Mesendoderm (in vitro differentiated cells): Measurements from ENCODE around the gene GTF2F2.
A peak's percentile ranks its signal among the peaks of the same experiment; 100 is the strongest.

Experiments
- DNase-seq: peaks from one replicate; pipeline ENCODE4 v3.0.0; 2013
- H2AK5ac ChIP-seq: 2 replicates; pipeline ENCODE4 v1.6.1; 2013; ENCODE audit warnings: low read length, inconsistent platforms
- H2BK120ac ChIP-seq: 2 replicates; pipeline ENCODE4 v1.6.1; 2013; ENCODE audit warnings: low read depth, mild to moderate bottlenecking, low read length, moderate library complexity, mixed read lengths
- H2BK15ac ChIP-seq: replicated peaks from 2 replicates; pipeline ENCODE4 v1.6.1; 2013; ENCODE audit warnings: low read depth, mild to moderate bottlenecking, moderate library complexity
- H2BK5ac ChIP-seq: 2 replicates; pipeline ENCODE4 v1.6.1; 2013; ENCODE audit warnings: low read length, inconsistent platforms
- H3K18ac ChIP-seq: 2 replicates; pipeline ENCODE4 v1.6.1; 2013; ENCODE audit warnings: mild to moderate bottlenecking, low read length, mixed read lengths
- H3K23ac ChIP-seq: one replicate; pipeline ENCODE4 v1.6.1; 2013; ENCODE audit warnings: low read length
- H3K27ac ChIP-seq: 2 replicates; pipeline ENCODE4 v1.5.1; 2013; ENCODE audit warnings: low read depth, mild to moderate bottlenecking, inconsistent platforms, low read length, moderate library complexity
- H3K27me3 ChIP-seq: 2 replicates; pipeline ENCODE4 v1.6.1; 2013; ENCODE audit warnings: low read length, control low read depth, mild to moderate bottlenecking, inconsistent platforms; ENCODE audit not compliant: insufficient read depth, poor library complexity
- H3K36me3 ChIP-seq: 2 replicates; pipeline ENCODE4 v1.6.1; 2013; ENCODE audit warnings: low read length, inconsistent platforms; ENCODE audit not compliant: control insufficient read depth, insufficient read depth
- H3K4ac ChIP-seq: one replicate; pipeline ENCODE4 v1.6.1; 2013; ENCODE audit warnings: low read depth, mild to moderate bottlenecking, low read length, moderate library complexity
- H3K4me1 ChIP-seq: 2 replicates; pipeline ENCODE4 v1.6.1; 2013; ENCODE audit warnings: low read depth, low read length, inconsistent platforms; ENCODE audit not compliant: control insufficient read depth
- H3K4me2 ChIP-seq: 2 replicates; pipeline ENCODE4 v1.6.1; 2013; ENCODE audit warnings: low read length
- H3K4me3 ChIP-seq: 2 replicates; pipeline ENCODE4 v1.5.1; 2013; ENCODE audit warnings: mild to moderate bottlenecking, low read length
- H3K56ac ChIP-seq: one replicate; pipeline ENCODE4 v1.6.1; 2013; ENCODE audit warnings: low read length
- H3K79me1 ChIP-seq: 2 replicates; pipeline ENCODE4 v1.6.1; 2013; ENCODE audit warnings: low read length, inconsistent platforms
- H3K79me2 ChIP-seq: 2 replicates; pipeline ENCODE4 v1.6.1; 2013; ENCODE audit warnings: mild to moderate bottlenecking, low read length; ENCODE audit not compliant: control insufficient read depth, insufficient read depth
- H3K9ac ChIP-seq: 2 replicates; pipeline ENCODE4 v1.6.1; 2013; ENCODE audit warnings: low read length, inconsistent platforms
- H4K5ac ChIP-seq: one replicate; pipeline ENCODE4 v1.6.1; 2013; ENCODE audit warnings: low read length
- H4K8ac ChIP-seq: one replicate; pipeline ENCODE4 v1.6.1; 2013; ENCODE audit warnings: low read depth, mild to moderate bottlenecking, control low read depth, low read length, moderate library complexity
- WGBS: extraction: QIAGEN DNeasy Blood & Tissue Kit; methylation state at CpG from one replicate; pipeline ENCODE4 v1.1.7; 2013; ENCODE audit warnings: low lambda C conversion rate, missing lambda C conversion rate; ENCODE audit not compliant: insufficient coverage; ENCODE audit errors: extremely low coverage; 5-methylcytosine and 5-hydroxymethylcytosine counted together

GTF2F2 gene

DNA sequence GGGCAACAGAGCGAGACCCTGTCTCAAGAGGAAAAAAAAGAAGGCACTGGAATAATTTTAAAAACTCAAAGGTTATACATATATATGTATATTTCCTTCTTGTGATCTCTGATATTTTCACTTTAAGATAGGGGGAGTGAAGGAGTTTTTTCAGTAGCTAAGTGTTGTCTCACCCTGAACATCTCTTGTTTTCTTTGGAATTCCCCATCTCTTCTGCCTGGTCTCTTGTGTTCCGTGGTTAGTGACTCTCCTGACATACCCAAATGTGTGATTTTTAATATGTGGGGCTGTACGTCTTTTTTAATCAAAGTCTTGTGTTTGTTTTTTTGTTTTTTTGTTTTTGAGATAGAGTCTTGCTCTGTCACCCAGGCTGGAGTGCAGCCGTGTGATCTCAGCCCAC lies 95.9 kb downstream of the GTF2F2 start:
- Histone ChIP-seq H3K79me2 (no peaks in the 10 kb centered on the region), H2BK5ac (no peak overlapping the region), H3K4ac (no peak overlapping the region), H2BK15ac (no peak overlapping the region), H3K27me3 (no peaks in the 10 kb centered on the region), H2AK5ac (no peak overlapping the region), H3K4me3 (no peak overlapping the region), H3K27ac (no peak overlapping the region), H3K56ac (no peak overlapping the region), H3K18ac (no peak overlapping the region), H3K79me1 (no peaks in the 10 kb centered on the region), H3K4me2 (no peak overlapping the region), H2BK120ac (no peak overlapping the region), H3K4me1 (peaks cover 2% of the 10 kb centered on the region), H4K5ac (no peak overlapping the region), H3K23ac (no peak overlapping the region), H3K9ac (no peak overlapping the region), H4K8ac (no peak overlapping the region), H3K36me3 (no peaks in the 10 kb centered on the region)
- no CpG with 5 or more reads among the region's 4 CpGs for WGBS
- DNase-seq: no peak

DNA sequence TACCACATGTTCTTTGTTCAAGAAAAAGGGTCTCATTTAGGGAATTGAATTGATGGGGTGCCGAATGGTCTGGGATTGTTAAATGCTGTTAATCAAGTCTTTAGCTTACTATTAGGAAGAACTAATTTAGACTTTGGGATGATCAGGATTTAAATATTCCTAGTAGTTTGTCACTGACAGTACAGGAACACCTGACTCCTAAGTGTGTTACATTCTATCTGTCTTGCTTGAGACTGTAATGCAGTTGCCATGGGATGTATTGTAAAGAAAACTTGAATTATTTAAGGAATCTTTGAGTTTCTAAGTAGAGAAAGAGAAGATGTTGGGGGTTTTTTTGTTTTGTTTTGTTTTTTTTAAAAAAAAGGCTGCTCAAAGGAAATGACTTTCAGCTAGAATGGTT lies 98.4 kb downstream of the GTF2F2 start:
- Histone ChIP-seq H2BK15ac (no peak overlapping the region), H3K4ac (no peak overlapping the region), H3K4me1 (peaks cover 2% of the 10 kb centered on the region), H2BK5ac (no peak overlapping the region), H3K23ac (no peak overlapping the region), H4K5ac (no peak overlapping the region), H4K8ac (no peak overlapping the region), H3K79me2 (no peaks in the 10 kb centered on the region), H3K4me3 (no peak overlapping the region), H3K4me2 (no peak overlapping the region), H3K18ac (no peak overlapping the region), H2BK120ac (no peak overlapping the region), H2AK5ac (no peak overlapping the region), H3K79me1 (no peaks in the 10 kb centered on the region), H3K56ac (no peak overlapping the region), H3K36me3 (no peaks in the 10 kb centered on the region), H3K27me3 (no peaks in the 10 kb centered on the region), H3K9ac (no peak overlapping the region), H3K27ac (no peak overlapping the region)
- DNase-seq: no peak
- no CpG with 5 or more reads among the region's 1 CpG for WGBS

GRCh38 chr13:45219123-45219891 lies 99.0 kb downstream of the GTF2F2 start:
- no CpG with 5 or more reads among the region's 5 CpGs for WGBS
- Histone ChIP-seq H3K56ac (no peak overlapping the region), H3K27me3 (no peaks in the 10 kb centered on the region), H3K36me3 (no peaks in the 10 kb centered on the region), H3K4me2 (no peak overlapping the region), H3K9ac (no peak overlapping the region), H3K79me2 (no peaks in the 10 kb centered on the region), H3K23ac (no peak overlapping the region), H3K4me3 (no peak overlapping the region), H2AK5ac (no peak overlapping the region), H4K5ac (no peak overlapping the region), H2BK5ac (no peak overlapping the region), H3K4ac (no peak overlapping the region), H3K18ac (no peak overlapping the region), H3K79me1 (no peaks in the 10 kb centered on the region), H4K8ac (no peak overlapping the region), H2BK120ac (no peak overlapping the region), H3K27ac (no peak overlapping the region), H3K4me1 (peaks cover 2% of the 10 kb centered on the region), H2BK15ac (no peak overlapping the region)
- no peak for DNase-seq

DNA sequence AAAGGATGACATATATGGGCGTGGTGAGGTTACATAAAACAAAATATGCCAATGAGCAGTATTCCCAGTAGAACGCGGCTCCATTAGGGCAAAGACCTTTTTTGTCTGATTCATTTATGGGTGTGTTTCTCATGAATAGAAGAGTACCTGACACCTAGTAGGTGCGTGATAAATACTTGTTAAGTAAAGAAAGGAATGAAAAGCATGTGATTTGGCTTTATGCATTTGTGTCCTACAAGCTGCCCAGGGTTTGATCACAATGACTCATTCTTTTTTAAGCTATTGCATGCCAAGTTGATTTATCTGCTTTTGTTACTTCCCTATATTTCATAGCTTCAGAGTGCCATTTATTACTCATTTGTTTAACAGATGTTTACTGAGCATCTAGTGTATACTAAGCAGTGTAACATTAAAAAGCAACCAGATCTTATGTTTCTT lies 99.6 kb downstream of the GTF2F2 start:
- H3K4ac ChIP-seq: no peak overlapping the region
- no peak overlapping the region for H3K4me3 ChIP-seq
- H2AK5ac ChIP-seq: no peak overlapping the region
- H3K23ac ChIP-seq: no peak overlapping the region
- H3K27me3 ChIP-seq: no peaks in the 10 kb centered on the region
- H3K79me1 ChIP-seq: peaks cover 2% of the 10 kb centered on the region
- no peak overlapping the region for H3K27ac ChIP-seq
- WGBS: no CpG with 5 or more reads among the region's 4 CpGs
- H2BK15ac ChIP-seq: no peak overlapping the region
- no peak overlapping the region for H2BK5ac ChIP-seq
- H3K9ac ChIP-seq: no peak overlapping the region
- no peak overlapping the region for H4K8ac ChIP-seq
- DNase-seq: peak; percentile 67
- H3K18ac ChIP-seq: no peak overlapping the region
- H3K4me1 ChIP-seq: peaks cover 2% of the 10 kb centered on the region
- no peaks in the 10 kb centered on the region for H3K36me3 ChIP-seq
- H3K56ac ChIP-seq: no peak overlapping the region
- no peaks in the 10 kb centered on the region for H3K79me2 ChIP-seq
- H3K4me2 ChIP-seq: no peak overlapping the region
- H2BK120ac ChIP-seq: no peak overlapping the region
- H4K5ac ChIP-seq: no peak overlapping the region

GRCh38 chr13:45220403-45220802 lies 100.1 kb downstream of the GTF2F2 start:
- no CpG with 5 or more reads among the region's 4 CpGs for WGBS
- H3K4me3 ChIP-seq: no peak overlapping the region

DNA sequence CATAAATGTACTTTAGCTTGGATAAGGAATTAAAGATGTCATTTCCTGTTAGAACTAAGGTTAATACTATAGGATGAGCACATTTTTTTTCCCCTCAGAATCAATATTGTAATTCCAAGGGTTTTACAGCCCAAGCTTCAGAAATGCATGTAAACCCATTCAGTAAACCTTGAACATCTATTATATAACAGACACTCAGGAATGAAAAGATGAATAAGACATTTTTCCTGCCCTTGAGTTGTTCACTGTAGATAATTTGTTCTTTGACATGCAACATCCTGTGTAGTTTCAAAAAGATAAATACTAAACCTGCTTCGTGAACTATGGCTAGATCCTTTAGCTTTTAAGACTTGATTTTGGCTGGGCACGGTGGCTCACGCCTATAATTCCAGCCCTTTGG lies 102.2 kb downstream of the GTF2F2 start:
- Histone ChIP-seq H4K5ac (no peak overlapping the region), H2BK15ac (no peak overlapping the region), H2BK5ac (no peak overlapping the region), H3K23ac (no peak overlapping the region), H3K4me1 (peaks cover 2% of the 10 kb centered on the region), H3K36me3 (no peaks in the 10 kb centered on the region), H3K18ac (no peak overlapping the region), H2AK5ac (no peak overlapping the region), H3K79me1 (peaks cover 2% of the 10 kb centered on the region), H4K8ac (no peak overlapping the region), H3K27me3 (no peaks in the 10 kb centered on the region), H3K79me2 (no peaks in the 10 kb centered on the region), H3K9ac (no peak overlapping the region), H3K4me3 (no peak overlapping the region), H3K4ac (no peak overlapping the region), H3K56ac (no peak overlapping the region), H2BK120ac (no peak overlapping the region), H3K4me2 (no peak overlapping the region), H3K27ac (no peak overlapping the region)
- WGBS: no CpG with 5 or more reads among the region's 3 CpGs
- no peak for DNase-seq

More at GRCh38 chr13:45220403-45220802, 100.1 kb downstream of the GTF2F2 start:
- Histone ChIP-seq H3K36me3 (no peaks in the 10 kb centered on the region), H3K79me1 (peaks cover 2% of the 10 kb centered on the region), H3K18ac (peak overlapping the region; percentile 51), H3K79me2 (no peaks in the 10 kb centered on the region), H2AK5ac (no peak overlapping the region), H2BK15ac (no peak overlapping the region), H3K27ac (no peak overlapping the region), H2BK120ac (no peak overlapping the region), H3K4ac (no peak overlapping the region), H3K4me1 (peaks cover 2% of the 10 kb centered on the region), H3K23ac (no peak overlapping the region), H3K4me2 (no peak overlapping the region), H3K27me3 (no peaks in the 10 kb centered on the region), H2BK5ac (no peak overlapping the region), H4K5ac (no peak overlapping the region), H3K56ac (no peak overlapping the region), H3K9ac (no peak overlapping the region), H4K8ac (no peak overlapping the region)
- no peak for DNase-seq
